IMR-90 (cell line): ENCODE results near the gene ATOSA.

Experiments used
- BHLHE40 ChIP-seq: fragments of 150-350 bp; IDR thresholded peaks from 2 replicates; pipeline ENCODE4 v1.6.1; 2016; ENCODE audit warnings: mild to moderate bottlenecking, low read depth, low read length
- CEBPB ChIP-seq: IDR thresholded peaks from 2 replicates; pipeline ENCODE4 v1.6.1; 2012; ENCODE audit warnings: low read depth, low read length, improper control_type of control experiment
- CTCF ChIP-seq: conservative IDR thresholded peaks from 2 replicates; pipeline ENCODE4 v1.5.1; 2012; ENCODE audit warnings: mild to moderate bottlenecking, low read depth, low read length, improper control_type of control experiment
- ELK1 ChIP-seq: fragments of 150-350 bp; IDR thresholded peaks from 2 replicates; pipeline ENCODE4 v1.6.1; 2016; ENCODE audit warnings: low read depth, mild to moderate bottlenecking, low read length, moderate library complexity, borderline replicate concordance
- MAFK ChIP-seq: IDR thresholded peaks from 2 replicates; pipeline ENCODE4 v1.6.1; 2012; ENCODE audit warnings: low read depth, low read length, improper control_type of control experiment
- MAZ ChIP-seq: IDR thresholded peaks from 2 replicates; pipeline ENCODE4 v1.6.1; 2012; ENCODE audit warnings: low read depth, mild to moderate bottlenecking, low read length, improper control_type of control experiment, moderate library complexity, borderline replicate concordance
- MXI1 ChIP-seq: IDR thresholded peaks from 2 replicates; pipeline ENCODE4 v1.6.1; 2012; ENCODE audit warnings: low read depth, mild to moderate bottlenecking, low read length, moderate library complexity, borderline replicate concordance
- NFE2L2 ChIP-seq: fragments of 150-350 bp; IDR thresholded peaks from 2 replicates; pipeline ENCODE4 v1.6.1; 2016; ENCODE audit warnings: low read depth, mild to moderate bottlenecking, low read length
- POLR2A ChIP-seq: IDR thresholded peaks from 2 replicates; pipeline ENCODE4 v1.6.1; 2012; ENCODE audit warnings: mild to moderate bottlenecking, low read depth, low read length
- RAD21 ChIP-seq: IDR thresholded peaks from 2 replicates; pipeline ENCODE4 v1.6.1; 2012; ENCODE audit warnings: low read length, improper control_type of control experiment
- RCOR1 ChIP-seq: IDR thresholded peaks from 2 replicates; pipeline ENCODE4 v1.6.1; 2012; ENCODE audit warnings: mild to moderate bottlenecking, low read length, improper control_type of control experiment; ENCODE audit not compliant: insufficient replicate concordance
- USF2 ChIP-seq: fragments of 150-350 bp; IDR thresholded peaks from 2 replicates; pipeline ENCODE4 v1.6.1; 2017; ENCODE audit warnings: mild to moderate bottlenecking, antibody characterized with exemption, low read length, low read depth

- TF ChIP-seq POLR2A (no peak), ELK1 (no peak), CTCF (0 out of 2 replicates have a peak, but pooled peaks have one; percentile 7), MAFK (no peak), CEBPB (no peak), USF2 (peak; percentile 97), RAD21 (no peak), MXI1 (peak; percentile 77; the same call in 1 of the 2 replicates), RCOR1 (no peak), MAZ (no peak; the same call in 1 of the 2 replicates), BHLHE40 (0 out of 2 replicates have a peak, but pooled peaks have one; percentile 31), NFE2L2 (no peak)
Measured at GRCh38 chr15:52679232-52680040, at the start of gene ATOSA.
